Ishikawa (cell line): Measurements from ENCODE around the gene CACNG7.

Experiments
- CREB1 ChIP-seq: IDR thresholded peaks from 2 replicates; pipeline ENCODE4 v1.6.1; 2012; ENCODE audit warnings: low read depth
- EGR1 ChIP-seq: IDR thresholded peaks from 2 replicates; pipeline ENCODE4 v1.6.1; 2012
- EP300 ChIP-seq: IDR thresholded peaks from 2 replicates; pipeline ENCODE4 v1.6.1; 2012; ENCODE audit warnings: borderline replicate concordance
- FOXM1 ChIP-seq: IDR thresholded peaks from 2 replicates; pipeline ENCODE4 v1.6.1; 2012; ENCODE audit warnings: low read depth, borderline replicate concordance
- MAX ChIP-seq: IDR thresholded peaks from 2 replicates; pipeline ENCODE4 v1.6.1; 2012
- NFIC ChIP-seq: IDR thresholded peaks from 2 replicates; pipeline ENCODE4 v1.6.1; 2012
- RAD21 ChIP-seq: IDR thresholded peaks from 2 replicates; pipeline ENCODE4 v1.6.1; 2012; ENCODE audit warnings: low read depth
- REST ChIP-seq: IDR thresholded peaks from 2 replicates; pipeline ENCODE4 v1.6.1; 2012; ENCODE audit warnings: low read depth, mild to moderate bottlenecking
- TAF1 ChIP-seq: IDR thresholded peaks from 2 replicates; pipeline ENCODE4 v1.6.1; 2012; ENCODE audit warnings: low read depth, mild to moderate bottlenecking
- TCF12 ChIP-seq: IDR thresholded peaks from 2 replicates; pipeline ENCODE4 v1.6.1; 2012; ENCODE audit warnings: low read depth
- TEAD4 ChIP-seq: IDR thresholded peaks from 2 replicates; pipeline ENCODE4 v1.6.1; 2012
- USF1 ChIP-seq: IDR thresholded peaks from 2 replicates; pipeline ENCODE4 v1.6.1; 2012
- YY1 ChIP-seq: IDR thresholded peaks from 2 replicates; pipeline ENCODE4 v1.6.1; 2012; ENCODE audit warnings: low read depth
- ZBTB7A ChIP-seq: IDR thresholded peaks from 2 replicates; pipeline ENCODE4 v1.6.1; 2012; ENCODE audit warnings: low read depth

The CACNG7 gene

GRCh38 chr19:53866865-53867224, 42.2 kb upstream of the CACNG7 start:
- no peak for TF ChIP-seq USF1
- TF ChIP-seq FOXM1: no peak
- TF ChIP-seq YY1: no peak
- no peak for TF ChIP-seq TAF1
- no peak for TF ChIP-seq MAX
- TF ChIP-seq NFIC: no peak
- TF ChIP-seq TCF12: no peak
- no peak for TF ChIP-seq REST

GRCh38 chr19:53867225-53868090, 41.6 kb upstream of the CACNG7 start, which contains the start of gene MYADM:
Gene MYADM, plus strand, starts transcription at chr19:53867883. Its CDS starts 5,647 bp downstream, at chr19:53873530.
- TF ChIP-seq MAX: peak; percentile 53
- no peak for TF ChIP-seq REST
- TF ChIP-seq EP300: 0 out of 2 replicates have a peak, but pooled peaks have one; percentile 4

- TF ChIP-seq ZBTB7A (peak; percentile 67; the same call in 1 of the 2 replicates), EGR1 (no peak), CREB1 (no peak)
Observed at GRCh38 chr19:53868091-53868891, 40.8 kb upstream of the CACNG7 start.

- peak; percentile 61; the same call in 1 of the 2 replicates for TF ChIP-seq TCF12
- peak; percentile 95 for TF ChIP-seq EGR1
- no peak for TF ChIP-seq CREB1
- TF ChIP-seq NFIC: peak; percentile 31; the same call in 1 of the 2 replicates
- TF ChIP-seq USF1: no peak
- peak; percentile 51; the same call in 1 of the 2 replicates for TF ChIP-seq ZBTB7A
- TF ChIP-seq EP300: peak; percentile 36; the same call in 1 of the 2 replicates
- peak; percentile 35; the same call in 1 of the 2 replicates for TF ChIP-seq TEAD4
- no peak for TF ChIP-seq YY1
- TF ChIP-seq MAX: no peak; the same call in 1 of the 2 replicates
Observed at GRCh38 chr19:53868892-53869804, 39.9 kb upstream of the CACNG7 start.

GRCh38 chr19:53870485-53870844, 38.6 kb upstream of the CACNG7 start:
- TF ChIP-seq MAX: no peak
- no peak for TF ChIP-seq FOXM1
- no peak for TF ChIP-seq CREB1
- no peak for TF ChIP-seq TAF1
- TF ChIP-seq USF1: no peak
- no peak for TF ChIP-seq EP300
- TF ChIP-seq REST: no peak
- no peak for TF ChIP-seq RAD21
- TF ChIP-seq ZBTB7A: no peak
